GM18873 (cell line): ENCODE results near the gene GYS1.

Experiments used
- ATAC-seq: cut with Tn5 transposase; IDR thresholded peaks from one replicate; pipeline ENCODE4 v1.9.1; 2021; ENCODE audit warnings: mild to moderate bottlenecking, moderate library complexity, moderate number of reproducible peaks; ENCODE audit not compliant: unreplicated experiment, low FRiP score

GYS1 gene

DNA sequence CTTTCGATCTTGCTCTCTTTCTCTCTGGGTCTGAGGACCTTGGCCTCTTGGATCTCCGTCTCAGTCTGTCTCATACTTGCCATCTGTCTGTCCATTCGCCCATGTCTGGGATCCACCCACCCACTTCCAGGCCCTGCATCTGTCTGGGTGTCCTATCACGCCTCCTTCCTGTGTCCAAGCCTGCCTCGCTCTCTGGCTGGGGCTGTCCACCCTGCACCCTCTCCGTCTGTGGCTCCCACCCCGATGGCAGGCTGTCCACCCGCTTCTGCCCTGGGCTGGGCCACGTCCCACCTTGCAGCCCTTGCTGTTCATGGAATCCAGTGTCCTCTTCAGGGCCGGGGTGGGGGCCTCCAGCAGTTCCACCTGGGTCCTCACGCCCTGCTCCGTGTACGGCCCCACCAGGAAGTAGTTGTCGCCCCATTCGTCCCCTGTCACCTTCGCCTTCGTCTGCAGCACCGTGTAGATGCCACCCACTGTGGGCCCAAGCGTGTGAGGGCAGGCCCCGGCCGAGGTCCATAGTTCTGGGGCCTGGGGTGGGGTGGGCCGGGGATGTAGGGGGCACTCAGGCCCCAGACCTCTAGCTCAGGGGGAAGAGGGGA lies 2.0 kb downstream of the GYS1 start:
- no peak for ATAC-seq

DNA sequence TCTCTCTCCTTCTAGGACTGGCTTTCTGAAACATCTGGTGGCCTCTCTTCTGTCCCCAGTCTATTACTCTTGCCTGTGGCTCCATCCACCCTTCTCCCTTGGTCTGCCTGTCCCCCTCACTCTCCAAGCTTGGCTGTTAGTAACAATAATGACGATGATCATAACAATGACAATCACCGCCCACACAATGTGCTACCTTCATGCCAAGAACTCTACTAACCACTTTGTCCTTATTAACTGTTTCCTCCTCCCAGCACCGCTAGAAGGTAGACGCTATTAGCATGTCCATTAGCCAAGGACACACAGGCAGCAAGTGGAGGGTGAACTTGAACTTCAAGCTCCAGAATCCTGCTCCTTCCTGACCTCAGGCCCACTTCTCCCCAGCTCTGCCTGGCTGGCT lies 2.7 kb downstream of the GYS1 start:
- no peak for ATAC-seq

- ATAC-seq: no peak
Observed at GRCh38 chr19:48989701-48990291, 3.3 kb downstream of the GYS1 start.

- ATAC-seq: no peak
Observed at GRCh38 chr19:48988860-48989259, 4.2 kb downstream of the GYS1 start.

- ATAC-seq: no peak
Observed at GRCh38 chr19:48988286-48988685, 4.8 kb downstream of the GYS1 start.

- no peak for ATAC-seq
Observed at GRCh38 chr19:48987323-48987722, 5.8 kb downstream of the GYS1 start.

DNA sequence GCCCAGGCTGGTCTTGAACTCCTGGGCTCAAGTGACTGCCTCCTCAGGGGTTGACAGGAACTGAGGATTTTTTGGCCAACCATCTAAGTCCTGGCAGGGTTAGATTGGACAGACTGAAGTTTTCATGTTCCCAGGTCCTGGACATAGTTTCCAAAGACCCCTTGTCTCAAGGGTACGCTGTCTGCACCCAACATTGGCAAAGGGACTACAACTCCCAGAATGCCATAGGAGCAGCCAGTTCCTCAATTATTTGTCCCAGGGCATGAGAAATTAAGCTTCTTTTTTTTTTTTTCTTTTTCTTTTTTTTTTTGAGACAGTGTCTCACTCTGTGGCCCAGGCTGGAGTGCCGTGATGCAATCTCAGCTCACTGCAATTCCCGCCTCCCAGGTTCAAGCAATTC lies 6.9 kb downstream of the GYS1 start:
- ATAC-seq: no peak

GRCh38 chr19:48985711-48986110 lies 7.4 kb downstream of the GYS1 start:
- no peak for ATAC-seq

DNA sequence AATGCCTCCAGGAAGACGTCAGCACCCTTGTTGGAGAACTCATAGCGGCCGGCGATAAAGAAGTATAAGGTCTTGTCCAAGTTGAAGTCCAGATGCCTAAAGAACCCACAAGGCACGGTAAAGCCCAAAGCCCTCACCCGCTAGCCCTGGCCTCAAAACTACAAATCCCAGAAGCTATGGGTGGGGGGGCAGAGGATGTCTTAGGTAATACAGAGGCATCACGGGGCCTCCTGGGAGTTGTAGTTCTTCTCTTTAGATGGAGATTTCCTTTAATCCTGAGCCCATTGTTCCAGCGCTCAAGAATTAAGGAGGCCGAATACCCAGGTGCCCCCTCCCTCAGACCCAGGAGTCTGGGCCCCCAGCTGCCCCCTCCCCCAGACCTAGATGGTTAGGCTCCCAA lies 10.8 kb downstream of the GYS1 start:
- no peak for ATAC-seq

DNA sequence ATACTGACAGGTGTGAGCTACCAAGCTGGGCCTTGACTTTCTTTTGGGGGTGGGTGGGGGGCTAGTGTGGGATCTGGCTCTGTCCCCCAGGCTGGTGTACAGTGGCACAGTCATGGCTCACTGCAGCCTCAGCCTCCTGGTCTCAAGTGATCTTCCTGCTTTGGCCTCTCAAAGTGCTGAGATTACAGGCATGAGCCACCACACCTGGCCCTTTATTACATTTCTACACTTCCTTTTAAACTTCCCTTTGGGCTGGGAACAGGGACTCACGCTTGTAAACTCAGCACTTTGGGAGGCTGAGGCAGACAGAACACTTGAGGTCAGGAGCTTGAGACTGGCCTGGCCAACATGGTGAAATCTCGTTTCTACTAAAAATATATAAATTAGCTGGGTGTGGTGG lies 16.0 kb downstream of the GYS1 start:
- ATAC-seq: no peak

- no peak for ATAC-seq
Observed at GRCh38 chr19:48975947-48976847, 16.9 kb downstream of the GYS1 start.

DNA sequence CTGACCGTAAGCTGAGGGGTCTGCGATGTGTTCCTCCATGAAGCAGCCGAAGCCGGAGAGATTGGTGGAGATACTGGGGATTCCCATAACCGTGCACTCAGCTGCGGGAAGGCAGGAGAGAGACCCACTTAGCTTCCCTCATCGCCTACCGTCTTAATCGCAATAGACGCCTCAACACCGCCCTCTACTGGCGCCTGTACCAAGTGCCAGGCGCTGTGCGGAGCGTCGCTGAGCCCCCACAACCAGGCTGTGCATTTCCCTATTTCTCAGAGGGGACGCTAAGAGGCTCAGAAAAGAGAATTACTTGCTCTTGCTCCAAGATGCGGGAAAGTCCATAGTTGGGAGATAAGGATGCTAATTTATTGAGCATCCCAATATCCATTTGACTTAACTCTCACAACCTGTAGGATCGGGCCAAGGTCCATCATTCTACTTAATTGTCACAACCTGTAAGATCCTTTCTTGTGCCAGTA lies 22.1 kb downstream of the GYS1 start:
- ATAC-seq: no peak

- ATAC-seq: no peak
Observed at GRCh38 chr19:48970139-48970766, 22.9 kb downstream of the GYS1 start.

- no peak for ATAC-seq
Observed at GRCh38 chr19:48969276-48970138, 23.6 kb downstream of the GYS1 start.

- no peak for ATAC-seq
Observed at GRCh38 chr19:48968813-48969218, 24.3 kb downstream of the GYS1 start.

DNA sequence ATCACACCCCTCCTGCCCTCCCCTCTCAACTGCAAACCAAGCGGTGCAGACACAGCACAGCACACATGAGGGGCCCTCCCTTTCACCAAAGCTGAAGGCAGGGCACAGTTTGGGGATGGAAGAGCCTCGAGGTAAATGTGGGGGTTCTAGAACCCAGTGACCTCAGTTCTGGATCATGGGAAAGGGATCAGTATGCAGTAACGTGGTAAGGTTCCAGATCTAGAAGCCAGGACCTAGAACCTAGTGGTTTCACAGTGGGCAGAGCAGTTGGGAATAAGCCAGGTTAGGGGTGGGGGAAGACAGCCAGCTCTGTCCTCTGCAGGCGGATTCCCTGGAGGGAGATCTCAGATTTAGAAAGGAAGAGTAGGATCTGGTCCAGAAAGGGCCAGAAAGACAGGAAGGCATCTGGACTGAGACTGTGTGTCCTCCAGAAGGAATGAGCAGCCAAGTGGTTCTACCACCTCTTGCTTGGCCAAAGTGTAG lies 24.9 kb downstream of the GYS1 start:
- ATAC-seq: no peak

DNA sequence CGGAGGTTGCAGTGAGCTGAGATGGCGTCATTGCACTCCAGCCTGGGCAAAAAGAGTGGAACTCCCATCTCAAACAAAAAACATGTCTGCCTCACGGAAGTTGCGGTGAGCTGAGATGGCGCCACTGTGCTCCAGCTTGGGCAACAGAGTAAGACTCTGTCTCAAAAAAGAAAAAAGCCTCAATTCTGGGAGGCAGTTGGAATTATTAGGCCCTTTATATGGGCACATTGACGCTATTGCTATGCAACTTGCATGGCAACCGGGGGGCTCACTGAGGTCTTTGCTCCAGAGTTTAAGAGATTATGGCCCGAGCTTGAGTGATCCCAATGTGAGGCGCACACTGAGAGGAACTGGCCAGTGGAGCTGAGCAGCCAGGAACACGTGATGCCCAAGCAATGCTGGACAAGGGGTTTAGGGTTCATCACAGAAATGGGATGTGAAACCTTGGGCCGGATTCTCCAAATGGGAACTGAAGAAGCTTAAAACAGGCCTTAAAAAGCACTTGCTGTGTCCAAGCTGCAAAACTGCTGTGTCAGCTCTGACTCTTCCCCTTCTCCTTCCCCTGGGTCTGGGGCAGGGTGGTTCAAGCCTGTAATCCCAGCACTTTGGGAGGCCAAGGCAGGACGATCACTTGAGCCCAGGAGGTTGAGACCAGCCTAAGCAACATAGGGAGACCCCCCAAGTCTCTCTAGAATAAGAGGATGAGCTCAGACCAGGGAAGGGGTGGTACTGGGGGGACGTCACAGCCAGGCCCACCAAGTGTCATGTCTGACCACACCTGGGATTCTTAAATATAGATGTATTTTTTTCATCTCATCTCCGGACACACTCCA lies 25.5 kb downstream of the GYS1 start:
- no peak for ATAC-seq

DNA sequence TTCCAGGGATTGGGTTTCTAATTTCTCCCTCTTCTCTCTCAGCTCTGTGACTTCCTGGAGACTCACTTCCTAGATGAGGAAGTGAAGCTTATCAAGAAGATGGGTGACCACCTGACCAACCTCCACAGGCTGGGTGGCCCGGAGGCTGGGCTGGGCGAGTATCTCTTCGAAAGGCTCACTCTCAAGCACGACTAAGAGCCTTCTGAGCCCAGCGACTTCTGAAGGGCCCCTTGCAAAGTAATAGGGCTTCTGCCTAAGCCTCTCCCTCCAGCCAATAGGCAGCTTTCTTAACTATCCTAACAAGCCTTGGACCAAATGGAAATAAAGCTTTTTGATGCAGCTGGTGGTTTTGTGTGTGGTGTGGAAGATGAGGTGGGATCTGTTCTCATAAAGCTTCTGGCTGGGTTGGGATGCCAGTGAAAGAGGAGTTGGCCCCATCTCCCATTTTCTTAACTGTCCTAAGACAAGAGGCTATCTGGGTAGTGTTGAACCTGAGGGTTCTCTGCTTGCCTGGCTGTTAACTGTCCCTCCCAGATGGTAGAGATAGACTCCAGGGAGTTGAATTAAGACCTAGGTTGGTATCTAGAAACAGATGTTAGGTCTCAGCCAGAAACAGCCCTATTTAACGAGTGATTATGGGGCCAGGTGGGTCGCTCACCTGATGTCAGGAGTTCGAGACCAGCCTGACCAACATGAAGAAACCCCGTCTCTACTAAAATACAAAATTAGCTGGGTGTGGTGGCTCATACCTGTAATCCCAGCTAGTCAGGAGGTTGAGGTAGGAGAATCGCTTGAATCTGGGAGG lies 26.4 kb downstream of the GYS1 start:
- no peak for ATAC-seq
